GM12873 (cell line): ENCODE measurements around the gene POLR2J.

Experiments used
- TF ChIP-seq, protein P1 (sequence below): IDR thresholded peaks from 2 replicates; pipeline ENCODE4 v1.5.1; 2012; ENCODE audit warnings: low read depth, mild to moderate bottlenecking, moderate library complexity, low read length, control low read depth; ENCODE audit not compliant: insufficient read depth; ENCODE audit errors: missing control alignments

The POLR2J gene

DNA sequence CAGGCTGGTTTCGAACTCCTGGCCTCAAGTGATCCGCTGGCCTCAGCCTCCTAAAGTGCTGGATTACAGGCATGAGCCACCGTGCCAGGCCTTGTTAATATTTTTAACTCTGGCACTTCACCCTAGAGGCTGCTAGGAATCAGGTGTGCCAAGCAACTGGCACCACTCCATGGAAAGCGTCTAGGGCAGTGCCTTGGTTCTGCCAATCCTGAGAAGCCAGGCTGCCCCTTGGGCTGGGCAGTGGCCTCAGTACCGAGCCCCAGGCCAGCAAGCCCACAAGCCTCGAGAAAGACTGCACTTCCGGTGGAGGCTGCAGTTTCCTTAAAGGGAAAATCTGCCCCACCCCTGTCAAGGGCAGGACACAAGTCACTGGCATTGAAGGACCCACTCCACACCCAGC lies 25.4 kb downstream of the POLR2J start:
- TF ChIP-seq, protein P1, sequence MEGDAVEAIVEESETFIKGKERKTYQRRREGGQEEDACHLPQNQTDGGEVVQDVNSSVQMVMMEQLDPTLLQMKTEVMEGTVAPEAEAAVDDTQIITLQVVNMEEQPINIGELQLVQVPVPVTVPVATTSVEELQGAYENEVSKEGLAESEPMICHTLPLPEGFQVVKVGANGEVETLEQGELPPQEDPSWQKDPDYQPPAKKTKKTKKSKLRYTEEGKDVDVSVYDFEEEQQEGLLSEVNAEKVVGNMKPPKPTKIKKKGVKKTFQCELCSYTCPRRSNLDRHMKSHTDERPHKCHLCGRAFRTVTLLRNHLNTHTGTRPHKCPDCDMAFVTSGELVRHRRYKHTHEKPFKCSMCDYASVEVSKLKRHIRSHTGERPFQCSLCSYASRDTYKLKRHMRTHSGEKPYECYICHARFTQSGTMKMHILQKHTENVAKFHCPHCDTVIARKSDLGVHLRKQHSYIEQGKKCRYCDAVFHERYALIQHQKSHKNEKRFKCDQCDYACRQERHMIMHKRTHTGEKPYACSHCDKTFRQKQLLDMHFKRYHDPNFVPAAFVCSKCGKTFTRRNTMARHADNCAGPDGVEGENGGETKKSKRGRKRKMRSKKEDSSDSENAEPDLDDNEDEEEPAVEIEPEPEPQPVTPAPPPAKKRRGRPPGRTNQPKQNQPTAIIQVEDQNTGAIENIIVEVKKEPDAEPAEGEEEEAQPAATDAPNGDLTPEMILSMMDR, result no peak

DNA sequence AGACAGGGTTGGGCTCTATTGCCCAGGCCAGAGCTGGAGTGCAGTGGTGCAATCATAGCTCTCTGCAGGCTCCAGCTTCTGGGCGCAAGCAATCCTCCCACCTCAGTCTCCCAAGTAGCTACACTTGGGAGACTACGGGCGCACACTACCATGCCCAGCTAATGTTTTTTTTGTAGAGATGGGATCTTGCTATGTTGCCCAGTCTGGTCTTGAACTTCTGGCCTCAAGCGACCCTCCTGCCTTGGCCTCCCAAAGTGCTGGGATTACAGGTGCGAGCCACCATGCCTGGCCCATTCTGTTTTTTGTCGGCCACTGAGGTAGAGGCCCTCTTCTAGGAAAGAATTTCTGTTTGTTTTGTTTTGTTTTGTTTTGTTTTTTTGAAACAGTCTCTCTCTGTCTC lies 26.3 kb downstream of the POLR2J start:
- TF ChIP-seq, protein P1, result no peak

DNA sequence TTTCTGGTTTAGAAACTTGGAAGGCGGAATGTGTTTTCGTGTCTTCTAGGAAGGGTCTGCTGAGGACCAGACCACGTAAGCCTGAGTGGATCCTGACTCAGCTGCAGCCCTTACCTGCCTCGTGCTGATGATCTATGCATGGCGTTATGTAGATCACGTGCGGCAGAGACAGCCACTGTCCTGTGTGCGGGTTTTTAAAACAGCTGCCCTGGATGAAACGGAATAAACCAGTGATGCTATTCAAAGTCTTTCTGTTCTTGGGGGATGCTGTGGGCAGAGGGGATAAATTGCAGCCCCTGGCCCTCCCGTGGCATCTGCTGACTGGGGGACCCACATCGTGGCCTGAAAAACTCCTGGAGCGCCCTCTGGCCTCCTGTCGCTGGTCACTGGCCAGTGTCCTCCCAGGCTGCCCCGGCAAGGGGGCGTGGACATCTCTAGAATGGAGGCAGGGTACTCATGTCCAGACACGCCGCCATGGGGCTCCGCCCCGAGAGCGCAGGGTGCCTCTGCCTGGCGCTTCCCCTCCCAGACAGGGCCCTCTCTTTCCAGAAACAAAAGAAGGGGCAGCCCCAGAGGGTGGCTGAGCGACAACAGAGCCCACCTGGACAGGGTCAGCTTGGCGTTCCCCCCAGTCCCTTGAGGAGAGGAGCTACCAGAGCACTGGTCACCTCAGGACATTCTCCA lies 27.2 kb downstream of the POLR2J start:
- TF ChIP-seq, protein P1, result no peak

DNA sequence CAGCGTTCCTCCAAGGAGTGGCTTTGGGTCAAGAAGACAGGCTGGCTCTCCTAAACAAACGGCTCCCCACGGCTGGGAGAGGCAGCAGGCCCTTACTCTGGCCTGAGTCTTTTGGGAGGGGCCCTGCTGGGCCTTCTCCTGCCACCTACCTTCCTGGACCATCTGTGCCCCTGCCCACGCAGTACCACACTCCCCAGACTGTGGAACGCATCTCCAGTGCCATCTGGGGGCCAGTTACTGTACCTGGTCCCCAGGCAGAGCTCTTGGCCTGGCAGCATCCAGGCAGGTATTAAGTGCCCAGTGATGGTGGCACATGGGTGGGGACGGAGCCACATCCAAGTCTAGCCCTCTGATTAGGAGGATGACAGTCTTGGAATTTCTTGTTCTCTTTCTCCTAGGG lies 28.5 kb downstream of the POLR2J start:
- TF ChIP-seq, protein P1, result peak; percentile 77

DNA sequence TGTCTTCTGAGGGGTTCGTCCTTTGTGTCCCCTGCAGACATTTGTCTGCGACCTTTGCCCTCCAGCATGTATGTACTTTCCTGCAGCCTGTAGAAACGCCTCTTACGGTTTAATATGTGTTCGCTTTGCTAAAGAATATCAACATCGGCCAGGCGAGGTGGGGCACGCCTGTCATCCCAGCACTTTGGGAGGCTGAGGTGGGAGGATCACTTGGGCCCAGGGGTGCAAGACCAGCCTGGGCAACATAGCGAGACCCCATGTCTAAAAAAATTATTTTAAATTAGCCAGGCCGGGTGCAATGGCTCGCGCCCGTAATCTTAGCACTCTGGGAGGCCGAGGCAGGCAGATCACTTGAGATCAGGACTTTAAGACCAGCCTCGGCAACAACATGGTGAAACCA lies 29.6 kb downstream of the POLR2J start:
- TF ChIP-seq, protein P1, result no peak

DNA sequence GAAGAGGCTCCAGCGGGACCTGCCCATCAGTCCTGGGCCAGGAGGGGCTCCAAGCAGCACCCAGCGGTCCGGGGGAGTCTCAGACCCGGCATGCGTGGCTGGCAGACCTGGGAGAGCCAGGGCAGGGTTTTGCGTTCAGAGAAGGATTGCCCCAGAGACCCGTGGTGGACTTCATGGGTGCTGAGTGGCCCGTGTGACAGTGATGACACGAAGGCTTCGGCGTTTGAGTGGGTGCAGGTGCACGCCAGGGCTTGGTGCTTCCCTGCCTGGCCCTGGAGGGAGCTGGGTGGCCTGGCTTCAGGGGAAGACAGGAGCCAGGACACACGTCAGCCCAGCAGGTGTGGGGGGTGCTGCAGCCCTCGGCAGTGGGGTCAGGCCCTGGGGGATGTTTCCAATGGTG lies 31.4 kb downstream of the POLR2J start:
- TF ChIP-seq, protein P1, result no peak

DNA sequence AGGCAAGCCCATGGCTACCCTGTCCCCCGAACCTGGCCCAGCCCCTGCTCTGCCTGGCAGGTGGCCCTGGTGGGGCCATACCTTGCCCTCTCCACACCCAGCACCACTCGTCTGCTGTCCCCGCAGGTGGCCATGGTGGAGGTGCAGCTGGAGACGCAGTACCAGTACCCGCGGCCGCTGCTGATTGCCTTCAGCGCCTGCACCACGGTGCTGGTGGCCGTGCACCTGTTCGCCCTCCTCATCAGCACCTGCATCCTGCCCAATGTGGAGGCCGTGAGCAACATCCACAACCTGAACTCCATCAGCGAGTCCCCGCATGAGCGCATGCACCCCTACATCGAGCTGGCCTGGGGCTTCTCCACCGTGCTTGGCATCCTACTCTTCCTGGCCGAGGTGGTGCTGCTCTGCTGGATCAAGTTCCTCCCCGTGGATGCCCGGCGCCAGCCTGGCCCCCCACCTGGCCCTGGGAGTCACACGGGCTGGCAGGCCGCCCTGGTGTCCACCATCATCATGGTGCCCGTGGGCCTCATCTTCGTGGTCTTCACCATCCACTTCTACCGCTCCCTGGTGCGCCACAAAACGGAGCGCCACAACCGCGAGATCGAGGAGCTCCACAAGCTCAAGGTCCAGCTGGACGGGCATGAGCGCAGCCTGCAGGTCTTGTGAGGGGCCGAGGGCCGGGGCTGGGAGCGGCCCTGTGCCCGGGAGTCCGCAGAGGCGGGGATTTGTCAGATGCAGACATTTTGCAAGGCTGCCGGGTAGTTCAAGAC lies 32.1 kb downstream of the POLR2J start:
- TF ChIP-seq, protein P1, result no peak
